Stimulated activated CD8-positive, alpha-beta memory T cell treated with anti-CD3 and anti-CD28 coated beads, Interleukin-4, amount 100 ng/mL, for 1 hour (primary cell): Measurements from ENCODE around the gene WAPL.

Source experiments
- DNase-seq, 2 donors: peaks; one replicate each; pipeline ENCODE4 v3.0.0-alpha.2; 2020; ENCODE audit warnings: low read depth in 2 of 2, low spot score in 1 of 2

The WAPL gene

GRCh38 chr10:86413046-86413728, 108.4 kb downstream of the WAPL start:
- DNase-seq: no peak

GRCh38 chr10:86411852-86412560, 109.6 kb downstream of the WAPL start:
- DNase-seq: no peak

GRCh38 chr10:86411281-86411841, 110.2 kb downstream of the WAPL start:
- no peak for DNase-seq

- DNase-seq: no peak
Measured at GRCh38 chr10:86410542-86411124, 111.0 kb downstream of the WAPL start.

- no peak for DNase-seq
Measured at GRCh38 chr10:86409183-86409582, 112.4 kb downstream of the WAPL start.

- DNase-seq: no peak
Measured at GRCh38 chr10:86403183-86403797, 118.3 kb downstream of the WAPL start.

- no peak for DNase-seq
Measured at GRCh38 chr10:86402283-86402941, 119.2 kb downstream of the WAPL start.

- no peak for DNase-seq
Measured at GRCh38 chr10:86401588-86402282, 119.9 kb downstream of the WAPL start.

GRCh38 chr10:86400705-86401587, 120.6 kb downstream of the WAPL start:
- DNase-seq: peak in 1 of 2 donors; percentile 38

GRCh38 chr10:86399879-86400704, 121.5 kb downstream of the WAPL start:
- DNase-seq: peak; percentile 86 to 90

- DNase-seq: no peak
Measured at GRCh38 chr10:86399514-86399878, 122.1 kb downstream of the WAPL start.

GRCh38 chr10:86397120-86397519, 124.5 kb downstream of the WAPL start:
- DNase-seq: no peak

- no peak for DNase-seq
Measured at GRCh38 chr10:86393862-86394455, 127.6 kb downstream of the WAPL start.

- DNase-seq: no peak
Measured at GRCh38 chr10:86393362-86393761, 128.2 kb downstream of the WAPL start.

GRCh38 chr10:86392723-86393094, 128.9 kb downstream of the WAPL start:
- DNase-seq: no peak

GRCh38 chr10:86391986-86392722, 129.4 kb downstream of the WAPL start:
- DNase-seq: no peak

GRCh38 chr10:86391236-86391840, 130.3 kb downstream of the WAPL start:
- no peak for DNase-seq
